CD14-positive monocyte (primary cell): ENCODE results near the gene CENPQ. TPM values are rescaled to one million over a fixed set of nuclear protein-coding genes. Genes with fewer than 3 reads are reported as not detected.

Experiments
- DNase-seq, 3 donors: peaks; one replicate each; pipeline ENCODE4 v3.0.0-alpha.2; 2011 to 2022
- H2AFZ ChIP-seq: 2 replicates; pipeline ENCODE4 v1.6.0; 2012; ENCODE audit warnings: mild to moderate bottlenecking, low read depth, low read length, inconsistent platforms; ENCODE audit not compliant: insufficient read depth, poor library complexity, severe bottlenecking
- H3K27ac ChIP-seq, 2 donors: 1 replicate in 1 of 2; 2 replicates in 1 of 2; pipeline ENCODE4 v1.5.1; 2012 to 2013; ENCODE audit warnings: low read length in 2 of 2, control low read depth in 1 of 2, inconsistent platforms in 1 of 2, low read depth in 1 of 2, mild to moderate bottlenecking in 1 of 2
- H3K27me3 ChIP-seq, 2 donors: one replicate each; pipeline versions ENCODE4 v1.6.0 to v1.6.1; 2011 to 2013; ENCODE audit warnings: low read length in 2 of 2; ENCODE audit not compliant: control insufficient read depth in 2 of 2, insufficient read depth in 2 of 2
- H3K36me3 ChIP-seq, 2 donors: replicated peaks in 1 of 2; 1 replicate in 1 of 2; 2 replicates in 1 of 2; pipeline versions ENCODE4 v1.5.1 to v1.6.1; 2012 to 2013; ENCODE audit warnings: low read length in 2 of 2, control low read depth in 1 of 2, inconsistent platforms in 1 of 2, mild to moderate bottlenecking in 1 of 2; ENCODE audit not compliant: insufficient read depth in 2 of 2, control insufficient read depth in 1 of 2
- H3K4me1 ChIP-seq, 2 donors: 1 replicate in 1 of 2; 2 replicates in 1 of 2; pipeline versions ENCODE4 v1.5.1 to v1.6.1; 2012 to 2013; ENCODE audit warnings: low read length in 2 of 2, control low read depth in 1 of 2, inconsistent platforms in 1 of 2, mild to moderate bottlenecking in 1 of 2, moderate library complexity in 1 of 2; ENCODE audit not compliant: insufficient read depth in 2 of 2, control insufficient read depth in 1 of 2
- H3K4me2 ChIP-seq: replicated peaks from 2 replicates; pipeline ENCODE3; 2012; ENCODE audit warnings: low read length, moderate library complexity, mild to moderate bottlenecking; ENCODE audit not compliant: poor library complexity, severe bottlenecking; ENCODE audit errors: extremely low read depth
- H3K4me3 ChIP-seq, 3 experiments: fragments of 200-600 bp in 1 of 3; sonication (generic) in 1 of 3; replicated peaks in 1 of 3; 1 replicate in 2 of 3; 2 replicates in 1 of 3; pipeline ENCODE4 v1.5.1; 2011 to 2013; ENCODE audit warnings: low read length in 3 of 3, mild to moderate bottlenecking in 3 of 3, control low read depth in 2 of 3, low read depth in 2 of 3, inconsistent platforms in 1 of 3, moderate library complexity in 1 of 3
- H3K79me2 ChIP-seq: 2 replicates; pipeline ENCODE4 v1.6.0; 2012; ENCODE audit warnings: mild to moderate bottlenecking, control low read depth, inconsistent platforms, low read length, moderate library complexity; ENCODE audit not compliant: insufficient read depth
- H3K9ac ChIP-seq: 2 replicates; pipeline ENCODE4 v1.6.0; 2017; ENCODE audit warnings: low read length, mild to moderate bottlenecking; ENCODE audit not compliant: insufficient read depth, poor library complexity, severe bottlenecking
- H3K9me3 ChIP-seq, 2 donors: replicated peaks in 1 of 2; 1 replicate in 1 of 2; 2 replicates in 1 of 2; pipeline versions ENCODE4 v1.5.1 to v1.6.1; 2012 to 2013; ENCODE audit warnings: low read length in 2 of 2, control low read depth in 1 of 2; ENCODE audit not compliant: control insufficient read depth in 1 of 2, insufficient read depth in 1 of 2
- H4K20me1 ChIP-seq: 2 replicates; pipeline ENCODE4 v1.6.0; 2012; ENCODE audit warnings: mild to moderate bottlenecking, low read length, control low read depth, moderate library complexity; ENCODE audit not compliant: insufficient read depth
- H3K27ac Mint-ChIP-seq, 7 donors: one replicate each; pipeline ENCODE4 v1.8.0; 2020; ENCODE audit warnings: mild to moderate bottlenecking in 7 of 7, mixed read lengths in 7 of 7, moderate library complexity in 6 of 7, inconsistent platforms in 2 of 7
- H3K27me3 Mint-ChIP-seq, 3 donors: one replicate each; pipeline ENCODE4 v1.8.0; 2021 to 2022; ENCODE audit warnings: low read depth in 3 of 3, mild to moderate bottlenecking in 3 of 3, mixed read lengths in 3 of 3, moderate library complexity in 3 of 3, inconsistent platforms in 1 of 3
- H3K36me3 Mint-ChIP-seq, 2 donors: one replicate each; pipeline ENCODE4 v1.8.0; 2020; ENCODE audit warnings: mixed read lengths in 2 of 2, inconsistent platforms in 1 of 2, mild to moderate bottlenecking in 1 of 2
- H3K4me1 Mint-ChIP-seq: one replicate; pipeline ENCODE4 v1.8.0; 2020; ENCODE audit warnings: mild to moderate bottlenecking, mixed read lengths
- H3K4me3 Mint-ChIP-seq, 2 donors: one replicate each; pipeline ENCODE4 v1.8.0; 2020; ENCODE audit warnings: mild to moderate bottlenecking in 2 of 2, mixed read lengths in 2 of 2, moderate library complexity in 1 of 2
- H3K9me3 Mint-ChIP-seq, 7 donors: one replicate each; pipeline ENCODE4 v1.8.0; 2020 to 2022; ENCODE audit warnings: mixed read lengths in 7 of 7, mild to moderate bottlenecking in 6 of 7, moderate library complexity in 6 of 7, inconsistent platforms in 2 of 7
- CTCF ChIP-seq: fragments of 200-600 bp; IDR thresholded peaks from one replicate; pipeline ENCODE4 v1.8.0; 2022; ENCODE audit warnings: antibody characterized with exemption, mild to moderate bottlenecking
- WGBS: methylation state at CpG from one replicate; pipeline ENCODE4 v1.1.5; 2013; ENCODE audit warnings: missing lambda C conversion rate; ENCODE audit not compliant: insufficient coverage; 5-methylcytosine and 5-hydroxymethylcytosine counted together
- intact Hi-C, 2 donors: fragments of 100-400 bp; cut with micrococcal nuclease; formaldehyde crosslinking; loops; one replicate each; pipeline versions ENCODE4 v1.15.0 to v1.15.1; 2023
- polyA plus RNA-seq, 3 donors: library from polyadenylated mRNA; depleted of rRNA in 1 of 3; unstranded in 2 of 3; stranded (reverse) in 1 of 3; fragments of 300-500 nt in 2 of 3; fragments of >200 nt in 1 of 3; fragmentation: Illumina TruSeq in 2 of 3; gene quantifications; 1 replicate in 2 of 3; 2 replicates in 1 of 3; pipeline ENCODE4 v1.2.3, GENCODE V29; 2012 to 2021

CENPQ gene
- polyA plus RNA-seq, 3 donors, result 0.87 to 3.3 (median 3.0) TPM

GRCh38 chr6:49509342-49509741, 46.2 kb downstream of the CENPQ start:
- H4K20me1 ChIP-seq, result no peaks in the 10 kb centered on the region
- Mint-ChIP-seq H3K4me1 (no peaks in the 10 kb centered on the region), H3K27me3 (peaks cover 0 to 5% (median 2%) of the 10 kb centered on the region in 3 donors), H3K4me3 (no peak overlapping the region), H3K9me3 (peaks cover 5 to 16% (median 9%) of the 10 kb centered on the region in 7 donors), H3K27ac (no peak overlapping the region), H3K36me3 (no peaks in the 10 kb centered on the region)
- H3K79me2 ChIP-seq, result no peaks in the 10 kb centered on the region
- no peaks in the 10 kb centered on the region for H3K4me1 ChIP-seq
- peaks cover 0 to 10% of the 10 kb centered on the region in 2 donors for H3K9me3 ChIP-seq
- H3K27ac ChIP-seq, result no peak overlapping the region
- 80% methylated on average over 1 of the region's 3 CpGs for WGBS
- no peak overlapping the region for H3K9ac ChIP-seq
- no peak overlapping the region for H3K4me3 ChIP-seq
- intact Hi-C loops, result no loop called here
- no peak for DNase-seq
- no peaks in the 10 kb centered on the region for H3K27me3 ChIP-seq
- H3K4me2 ChIP-seq, result no peak overlapping the region
- H3K36me3 ChIP-seq, result no peaks in the 10 kb centered on the region
- no peak overlapping the region for H2AFZ ChIP-seq
- TF ChIP-seq CTCF, result no peak

DNA sequence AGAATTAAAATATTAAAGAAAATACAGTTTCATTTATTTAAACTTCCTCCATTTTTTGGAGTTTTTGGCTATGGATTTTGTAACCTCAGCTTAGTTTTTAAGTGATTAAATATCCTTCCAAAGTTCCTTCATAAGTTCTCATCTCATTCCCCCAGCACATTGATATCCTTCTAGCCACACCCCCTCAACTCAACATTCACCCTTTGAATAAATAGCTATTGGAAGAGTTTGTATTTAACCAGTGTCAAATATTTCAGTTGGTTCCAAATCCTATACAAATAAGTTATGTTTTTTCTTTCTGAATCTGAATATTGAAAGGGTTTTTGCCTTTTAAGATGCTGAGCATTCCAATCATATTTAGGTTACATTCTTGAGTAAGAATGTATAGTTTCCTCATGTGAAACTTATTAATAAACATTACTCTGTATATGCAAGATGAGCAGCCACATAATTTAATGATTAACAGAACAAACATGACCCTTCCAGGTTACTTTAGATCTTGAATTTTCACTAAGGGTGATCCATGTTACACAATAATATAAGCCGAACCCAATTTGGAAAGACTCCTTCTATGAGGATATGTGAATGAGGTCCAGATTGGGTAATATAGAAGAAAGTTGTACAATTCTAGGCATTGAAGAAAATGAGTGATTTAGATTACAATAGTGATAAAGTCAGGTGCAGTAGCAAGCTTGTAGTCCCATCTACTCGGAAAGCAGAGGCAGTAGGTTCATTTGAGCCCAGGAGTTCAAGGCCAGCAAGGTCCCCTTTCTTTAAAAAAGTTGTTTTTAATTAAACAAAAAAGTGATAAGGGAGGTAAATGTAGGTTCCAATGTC, 50.2 kb downstream of the CENPQ start:
- Histone ChIP-seq H3K27ac (no peak overlapping the region), H3K9me3 (peaks cover 0 to 3% of the 10 kb centered on the region in 2 donors), H4K20me1 (no peaks in the 10 kb centered on the region), H2AFZ (no peak overlapping the region), H3K4me3 (no peak overlapping the region), H3K27me3 (no peaks in the 10 kb centered on the region), H3K9ac (no peak overlapping the region), H3K79me2 (no peaks in the 10 kb centered on the region), H3K4me1 (no peaks in the 10 kb centered on the region), H3K4me2 (no peak overlapping the region), H3K36me3 (no peaks in the 10 kb centered on the region)
- DNase-seq, result no peak
- WGBS, result 100% methylated on average over 1 of the region's 2 CpGs
- Mint-ChIP-seq H3K4me3 (no peak overlapping the region), H3K36me3 (no peaks in the 10 kb centered on the region), H3K9me3 (peaks cover 0 to 8% (median 4%) of the 10 kb centered on the region in 7 donors), H3K4me1 (no peaks in the 10 kb centered on the region), H3K27ac (no peak overlapping the region), H3K27me3 (peaks cover 0 to 5% (median 4%) of the 10 kb centered on the region in 3 donors)
- intact Hi-C loops, result no loop called here
- TF ChIP-seq CTCF, result no peak
